Osteocyte (in vitro differentiated cells): ENCODE results near the gene TNN. TPM values are rescaled to one million over a fixed set of nuclear protein-coding genes. Genes with fewer than 3 reads are reported as not detected.
"Not testable (repeated sequence)": the region's sequence is repeated elsewhere in the genome, so short reads cannot be mapped to it uniquely, and the experiment has no call there.

Source experiments
- DNase-seq: peaks from one replicate; pipeline ENCODE4 v3.0.0; 2021; ENCODE audit warnings: mixed read lengths; ENCODE audit not compliant: unreplicated experiment; ENCODE audit errors: extremely low spot score
- H3K27ac Mint-ChIP-seq: one replicate; pipeline ENCODE4 v1.8.0; 2021; ENCODE audit warnings: mild to moderate bottlenecking, mixed read lengths; ENCODE audit not compliant: unreplicated experiment
- H3K27me3 Mint-ChIP-seq: one replicate; pipeline ENCODE4 v1.8.0; 2021; ENCODE audit warnings: mixed read lengths; ENCODE audit not compliant: unreplicated experiment
- H3K36me3 Mint-ChIP-seq: one replicate; pipeline ENCODE4 v1.8.0; 2021; ENCODE audit warnings: mixed read lengths; ENCODE audit not compliant: unreplicated experiment
- H3K4me1 Mint-ChIP-seq: one replicate; pipeline ENCODE4 v1.8.0; 2021; ENCODE audit warnings: mixed read lengths; ENCODE audit not compliant: unreplicated experiment
- H3K4me3 Mint-ChIP-seq: one replicate; pipeline ENCODE4 v1.8.0; 2021; ENCODE audit warnings: mild to moderate bottlenecking, moderate library complexity, mixed read lengths; ENCODE audit not compliant: unreplicated experiment
- H3K9me3 Mint-ChIP-seq: one replicate; pipeline ENCODE4 v1.8.0; 2021; ENCODE audit warnings: mixed read lengths; ENCODE audit not compliant: unreplicated experiment
- total RNA-seq: library from RNA; stranded (reverse); gene quantifications from 2 replicates; pipeline ENCODE4 v1.2.1, GENCODE V29; 2021
- TF ChIP-seq, protein P1 (sequence below): fragments of 200-600 bp; sonication (generic); IDR thresholded peaks from 2 replicates; pipeline ENCODE4 v1.5.0; 2021; ENCODE audit warnings: antibody characterized with exemption, mild to moderate bottlenecking, moderate library complexity

TNN gene
- total RNA-seq, 1 donor from 2014 or later, result not detected

DNA sequence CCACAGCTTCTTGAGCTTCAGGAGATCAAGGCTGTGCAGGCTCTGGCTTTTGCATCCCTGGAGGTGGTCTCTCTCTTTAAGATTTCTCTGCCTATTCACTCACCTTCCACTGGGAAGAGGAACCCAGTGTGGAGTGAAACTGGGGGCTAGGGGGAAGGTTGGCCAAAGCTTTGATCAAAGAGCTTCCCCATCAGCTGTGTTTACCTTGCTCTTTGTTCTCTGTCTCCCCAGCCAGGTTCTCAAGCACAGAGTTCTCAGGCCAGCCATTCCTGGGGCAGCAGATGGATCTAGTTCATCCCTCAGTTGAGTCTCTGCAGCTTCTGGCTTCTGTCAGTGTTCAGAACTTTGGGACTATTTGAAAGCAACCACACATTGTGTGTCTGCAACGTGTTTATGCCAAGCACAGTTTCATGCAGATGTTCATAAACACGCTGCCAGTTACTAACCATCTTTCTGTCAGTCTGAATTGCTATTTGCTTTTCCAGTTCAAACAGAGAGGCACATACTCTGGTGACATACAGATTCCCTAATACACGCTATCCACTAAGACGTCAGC is 27.2 kb upstream of the TNN start:
- no peaks in the 10 kb centered on the region for H3K27me3 Mint-ChIP-seq
- no peak overlapping the region for H3K27ac Mint-ChIP-seq

DNA sequence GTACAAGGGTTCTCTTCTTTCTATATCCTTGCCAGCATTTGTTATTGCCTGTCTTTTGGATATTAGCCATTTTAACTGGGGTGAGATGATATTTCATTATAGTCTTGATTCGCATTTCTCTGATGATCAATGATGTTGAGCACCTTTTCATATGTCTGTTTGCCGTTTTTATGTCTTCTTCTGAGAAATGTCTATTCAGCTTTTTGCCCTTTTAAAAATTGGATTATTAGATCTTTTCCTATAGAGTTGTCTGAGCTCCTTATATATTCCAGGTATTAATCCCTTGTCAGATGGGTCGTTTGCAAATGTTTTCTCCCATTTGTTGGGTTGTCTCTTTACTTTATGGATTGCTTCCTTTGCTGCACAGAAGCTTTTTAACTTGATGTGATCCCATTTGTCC is 25.0 kb upstream of the TNN start:
- H3K27me3 Mint-ChIP-seq, result no peaks in the 10 kb centered on the region
- H3K9me3 Mint-ChIP-seq, result peaks cover 7% of the 10 kb centered on the region
- H3K36me3 Mint-ChIP-seq, result no peaks in the 10 kb centered on the region
- H3K27ac Mint-ChIP-seq, result no peak overlapping the region
- H3K4me1 Mint-ChIP-seq, result peaks cover 18% of the 10 kb centered on the region
- no peak overlapping the region for H3K4me3 Mint-ChIP-seq
- DNase-seq, result no peak
- TF ChIP-seq, protein P1, sequence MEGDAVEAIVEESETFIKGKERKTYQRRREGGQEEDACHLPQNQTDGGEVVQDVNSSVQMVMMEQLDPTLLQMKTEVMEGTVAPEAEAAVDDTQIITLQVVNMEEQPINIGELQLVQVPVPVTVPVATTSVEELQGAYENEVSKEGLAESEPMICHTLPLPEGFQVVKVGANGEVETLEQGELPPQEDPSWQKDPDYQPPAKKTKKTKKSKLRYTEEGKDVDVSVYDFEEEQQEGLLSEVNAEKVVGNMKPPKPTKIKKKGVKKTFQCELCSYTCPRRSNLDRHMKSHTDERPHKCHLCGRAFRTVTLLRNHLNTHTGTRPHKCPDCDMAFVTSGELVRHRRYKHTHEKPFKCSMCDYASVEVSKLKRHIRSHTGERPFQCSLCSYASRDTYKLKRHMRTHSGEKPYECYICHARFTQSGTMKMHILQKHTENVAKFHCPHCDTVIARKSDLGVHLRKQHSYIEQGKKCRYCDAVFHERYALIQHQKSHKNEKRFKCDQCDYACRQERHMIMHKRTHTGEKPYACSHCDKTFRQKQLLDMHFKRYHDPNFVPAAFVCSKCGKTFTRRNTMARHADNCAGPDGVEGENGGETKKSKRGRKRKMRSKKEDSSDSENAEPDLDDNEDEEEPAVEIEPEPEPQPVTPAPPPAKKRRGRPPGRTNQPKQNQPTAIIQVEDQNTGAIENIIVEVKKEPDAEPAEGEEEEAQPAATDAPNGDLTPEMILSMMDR, result no peak

More for the DNA sequence above, 27.2 kb upstream of the TNN start:
- DNase-seq, result no peak
- H3K4me1 Mint-ChIP-seq, result peaks cover 28% of the 10 kb centered on the region
- TF ChIP-seq, protein P1, result no peak
- H3K36me3 Mint-ChIP-seq, result no peaks in the 10 kb centered on the region
- peaks cover 7% of the 10 kb centered on the region for H3K9me3 Mint-ChIP-seq
- no peak overlapping the region for H3K4me3 Mint-ChIP-seq

DNA sequence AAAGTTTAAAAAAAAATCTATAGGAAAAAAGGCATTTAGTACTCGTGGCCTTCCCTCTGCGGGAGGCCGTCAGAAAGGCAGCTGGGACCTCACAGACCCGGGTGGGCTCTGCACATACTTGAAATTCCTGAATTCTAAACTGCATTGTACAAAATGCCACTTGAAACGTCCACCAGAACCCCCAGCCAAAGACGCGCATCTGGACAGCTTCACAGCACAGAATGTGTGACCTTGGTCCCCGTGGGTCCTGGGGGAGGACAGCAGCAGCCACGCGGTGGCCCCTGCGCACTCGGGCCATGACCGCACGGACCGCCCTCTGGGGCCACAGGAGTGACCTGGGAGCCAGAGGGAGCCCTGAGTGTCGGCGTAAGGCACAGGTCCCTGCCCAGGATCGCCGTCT is 23.8 kb upstream of the TNN start:
- no peaks in the 10 kb centered on the region for H3K36me3 Mint-ChIP-seq
- H3K9me3 Mint-ChIP-seq, result peaks cover 7% of the 10 kb centered on the region
- no peak for DNase-seq
- H3K27me3 Mint-ChIP-seq, result no peaks in the 10 kb centered on the region
- H3K27ac Mint-ChIP-seq, result no peak overlapping the region
- TF ChIP-seq, protein P1, result no peak
- H3K4me1 Mint-ChIP-seq, result peaks cover 18% of the 10 kb centered on the region
- no peak overlapping the region for H3K4me3 Mint-ChIP-seq

DNA sequence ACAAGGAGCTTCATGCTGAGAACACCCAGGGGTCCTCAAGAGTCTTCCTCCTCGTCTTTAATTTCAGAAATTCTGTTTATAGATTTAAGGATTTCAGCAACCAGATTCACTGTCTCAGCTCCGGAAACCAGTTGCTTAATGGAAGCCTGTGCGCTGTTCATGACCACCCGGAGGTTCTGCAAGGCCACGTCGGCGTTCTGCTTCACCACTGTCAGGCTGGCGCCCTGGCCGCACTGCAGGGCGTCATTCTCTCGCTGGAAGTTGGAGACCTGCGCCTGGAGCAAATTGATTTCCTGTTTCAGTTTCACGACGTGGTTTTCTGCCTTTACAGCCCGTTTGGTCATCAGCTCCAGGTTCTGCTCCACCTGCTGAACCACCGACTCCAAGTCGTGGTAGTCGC is 23.0 kb upstream of the TNN start:
- H3K9me3 Mint-ChIP-seq, H3K36me3 Mint-ChIP-seq, H3K4me3 Mint-ChIP-seq, H3K27me3 Mint-ChIP-seq, DNase-seq, H3K27ac Mint-ChIP-seq: not testable (repeated sequence)
- H3K4me1 Mint-ChIP-seq, result peaks cover 18% of the 10 kb centered on the region

DNA sequence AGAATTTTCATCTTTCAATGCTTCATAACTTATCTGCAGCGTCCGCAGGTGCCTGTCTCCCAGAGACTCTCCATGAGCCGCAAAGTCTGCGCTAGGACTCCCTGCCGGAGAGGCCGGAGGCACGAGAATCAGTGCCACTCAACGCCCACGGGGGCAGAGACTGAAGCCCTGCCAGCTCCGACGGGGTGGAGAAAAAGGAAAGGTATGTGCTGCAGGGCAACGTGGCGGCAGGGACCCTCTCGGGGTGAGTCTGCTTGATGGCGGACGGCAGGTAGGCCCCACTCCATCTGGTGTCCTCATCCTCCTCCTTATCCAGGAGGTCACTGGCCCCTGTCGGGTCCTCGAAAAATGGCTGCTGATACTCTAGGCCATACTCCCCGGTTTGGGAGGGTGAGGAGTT is 22.5 kb upstream of the TNN start:
- Mint-ChIP-seq H3K27ac (no peak overlapping the region), H3K4me3 (no peak overlapping the region), H3K27me3 (peaks cover 4% of the 10 kb centered on the region), H3K4me1 (peaks cover 18% of the 10 kb centered on the region), H3K9me3 (peaks cover 7% of the 10 kb centered on the region), H3K36me3 (no peaks in the 10 kb centered on the region)
- TF ChIP-seq, protein P1, result no peak
- DNase-seq, result no peak

DNA sequence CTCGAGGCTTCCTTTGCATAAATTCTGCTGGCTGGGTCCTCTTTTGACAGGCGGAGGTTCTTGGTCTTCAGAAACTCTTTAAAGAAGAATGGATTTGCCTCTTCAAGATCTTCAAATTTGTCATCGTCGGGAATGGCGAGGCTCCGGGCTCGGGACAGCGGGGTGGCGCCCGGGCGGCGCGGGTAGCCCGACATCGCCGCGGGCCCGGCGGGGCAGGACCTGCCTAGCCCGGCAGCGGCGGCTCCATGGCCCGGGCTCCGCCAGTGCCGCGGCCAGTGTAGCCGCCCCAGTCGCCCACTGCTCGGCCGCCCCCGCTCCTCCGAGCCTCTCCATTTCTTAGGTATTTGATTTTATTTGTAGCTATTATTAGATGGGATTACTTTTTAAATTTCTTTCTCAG is 22.1 kb upstream of the TNN start:
- DNase-seq, result no peak
- Mint-ChIP-seq H3K4me1 (peaks cover 18% of the 10 kb centered on the region), H3K27me3 (peaks cover 4% of the 10 kb centered on the region), H3K27ac (no peak overlapping the region), H3K4me3 (no peak overlapping the region), H3K36me3 (no peaks in the 10 kb centered on the region), H3K9me3 (peaks cover 7% of the 10 kb centered on the region)
- TF ChIP-seq, protein P1, result no peak
